Vagina (tissue), 2 donors: Measurements from ENCODE around the gene FMNL2. TPM values are rescaled to one million over a fixed set of nuclear protein-coding genes. Genes with fewer than 3 reads are reported as not detected.

Experiments
- DNase-seq, 2 donors: peaks; one replicate each; pipeline ENCODE4 v3.0.0-alpha.2; 2017; ENCODE audit errors: extremely low spot score in 2 of 2
- H3K27ac ChIP-seq: fragments of 200-600 bp; sonication (generic); one replicate; pipeline ENCODE4 v1.5.1; 2019
- H3K27me3 ChIP-seq: fragments of 200-600 bp; sonication (generic); one replicate; pipeline ENCODE4 v1.5.1; 2019
- H3K36me3 ChIP-seq, 2 donors: fragments of 200-600 bp; sonication (generic); one replicate each; pipeline ENCODE4 v1.5.1; 2017 to 2019
- H3K4me1 ChIP-seq: fragments of 200-600 bp; sonication (generic); one replicate; pipeline ENCODE4 v1.5.1; 2019
- H3K4me3 ChIP-seq, 2 donors: fragments of 200-600 bp; sonication (generic); 1 replicate in 1 of 2; 2 replicates in 1 of 2; pipeline ENCODE4 v1.5.1; 2016 to 2019
- H3K9me3 ChIP-seq: fragments of 200-600 bp; sonication (generic); one replicate; pipeline ENCODE4 v1.5.1; 2019
- POLR2A ChIP-seq, 2 donors: fragments of 450-650 bp; IDR thresholded peaks; one replicate each; pipeline ENCODE4 v1.6.1; 2017; ENCODE audit warnings: antibody characterized with exemption in 2 of 2, mild to moderate bottlenecking in 2 of 2, moderate library complexity in 2 of 2
- POLR2AphosphoS5 ChIP-seq, 2 donors: sonication (generic); formaldehyde crosslinking; IDR thresholded peaks; one replicate each; pipeline ENCODE4 v1.9.0; 2017; ENCODE audit warnings: antibody characterized with exemption in 2 of 2, mild to moderate bottlenecking in 2 of 2, low read depth in 1 of 2; ENCODE audit not compliant: insufficient read depth in 1 of 2
- intact Hi-C: fragments of 100-400 bp; cut with DNase I; formaldehyde crosslinking; loops from one replicate; pipeline ENCODE4 v1.15.1; 2023
- total RNA-seq: library from RNA; depleted of rRNA; stranded (reverse); fragments of >200 nt; gene quantifications from one replicate; pipeline ENCODE4 v1.2.3, GENCODE V29; 2016
- TF ChIP-seq, protein P1 (sequence below), 3 experiments: fragments of 450-650 bp in 2 of 3; fragments of 200-600 bp in 1 of 3; sonication (generic) in 1 of 3; IDR thresholded peaks; one replicate each; pipeline ENCODE4 v1.5.1; 2017 to 2019; ENCODE audit warnings: antibody characterized with exemption in 3 of 3, mild to moderate bottlenecking in 2 of 3, moderate library complexity in 2 of 3

FMNL2 gene
- total RNA-seq, 1 donor from 2014 or later, result 35.4 TPM

DNA sequence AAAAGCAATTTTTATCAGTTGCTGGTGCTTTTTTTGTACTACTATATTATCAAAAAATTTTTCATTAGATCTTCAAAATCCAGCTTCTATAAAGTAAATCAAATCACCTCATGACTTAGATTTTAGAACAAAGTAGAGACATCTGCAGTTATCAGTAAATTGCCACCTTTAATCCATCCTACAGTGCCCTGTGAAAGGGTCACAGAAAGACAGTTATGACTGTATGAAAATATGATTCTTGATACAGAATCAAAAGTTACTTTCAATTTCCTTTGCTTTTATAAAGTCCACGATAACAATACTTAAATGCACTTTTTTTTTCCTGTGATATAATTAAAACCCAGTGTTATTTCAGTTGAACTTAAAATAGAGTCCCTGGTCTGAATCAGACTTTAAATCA lies 320.9 kb downstream of the FMNL2 start:
- Histone ChIP-seq H3K27me3 (no peaks in the 10 kb centered on the region), H3K36me3 (peaks cover 6 to 70% of the 10 kb centered on the region in 2 donors), H3K4me3 (no peak overlapping the region), H3K27ac (no peak overlapping the region), H3K9me3 (no peaks in the 10 kb centered on the region), H3K4me1 (no peaks in the 10 kb centered on the region)
- intact Hi-C loops, result no loop called here
- no peak for TF ChIP-seq POLR2AphosphoS5 (IDR thresholded peaks at IDR 0.05; ENCODE audit: insufficient read depth in 1 of 2, low read depth in 1 of 2)
- TF ChIP-seq, protein P1, sequence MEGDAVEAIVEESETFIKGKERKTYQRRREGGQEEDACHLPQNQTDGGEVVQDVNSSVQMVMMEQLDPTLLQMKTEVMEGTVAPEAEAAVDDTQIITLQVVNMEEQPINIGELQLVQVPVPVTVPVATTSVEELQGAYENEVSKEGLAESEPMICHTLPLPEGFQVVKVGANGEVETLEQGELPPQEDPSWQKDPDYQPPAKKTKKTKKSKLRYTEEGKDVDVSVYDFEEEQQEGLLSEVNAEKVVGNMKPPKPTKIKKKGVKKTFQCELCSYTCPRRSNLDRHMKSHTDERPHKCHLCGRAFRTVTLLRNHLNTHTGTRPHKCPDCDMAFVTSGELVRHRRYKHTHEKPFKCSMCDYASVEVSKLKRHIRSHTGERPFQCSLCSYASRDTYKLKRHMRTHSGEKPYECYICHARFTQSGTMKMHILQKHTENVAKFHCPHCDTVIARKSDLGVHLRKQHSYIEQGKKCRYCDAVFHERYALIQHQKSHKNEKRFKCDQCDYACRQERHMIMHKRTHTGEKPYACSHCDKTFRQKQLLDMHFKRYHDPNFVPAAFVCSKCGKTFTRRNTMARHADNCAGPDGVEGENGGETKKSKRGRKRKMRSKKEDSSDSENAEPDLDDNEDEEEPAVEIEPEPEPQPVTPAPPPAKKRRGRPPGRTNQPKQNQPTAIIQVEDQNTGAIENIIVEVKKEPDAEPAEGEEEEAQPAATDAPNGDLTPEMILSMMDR (IDR thresholded peaks at IDR 0.05), result no peak
- no peak for DNase-seq

DNA sequence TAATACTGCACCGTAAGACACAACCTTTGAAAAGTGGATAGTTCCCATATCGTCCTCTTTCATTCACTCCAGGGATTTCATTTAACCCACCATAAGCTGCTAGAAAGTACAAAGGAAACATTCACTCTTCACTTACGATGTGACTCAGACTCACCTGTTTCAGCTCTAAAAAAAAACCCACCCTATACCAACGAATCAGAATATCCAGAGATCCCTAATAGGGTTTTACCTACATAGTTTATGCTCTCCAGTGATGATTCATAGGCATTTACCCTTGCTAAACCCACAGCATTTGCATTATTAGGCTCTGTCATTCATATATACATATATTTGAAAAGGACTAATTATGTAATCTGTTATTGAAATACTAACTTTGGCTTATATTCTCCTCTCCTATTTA lies 322.1 kb downstream of the FMNL2 start:
- no peak overlapping the region for H3K27ac ChIP-seq
- no peaks in the 10 kb centered on the region for H3K4me1 ChIP-seq
- DNase-seq, result no peak
- H3K4me3 ChIP-seq, result no peak overlapping the region
- H3K36me3 ChIP-seq, result peaks cover 6 to 78% of the 10 kb centered on the region in 2 donors
- TF ChIP-seq, protein P1 (IDR thresholded peaks at IDR 0.05), result no peak
- TF ChIP-seq POLR2AphosphoS5 (IDR thresholded peaks at IDR 0.05; ENCODE audit: insufficient read depth in 1 of 2, low read depth in 1 of 2), result no peak
- TF ChIP-seq POLR2A (IDR thresholded peaks at IDR 0.05), result no peak
- H3K27me3 ChIP-seq, result no peaks in the 10 kb centered on the region
- no peaks in the 10 kb centered on the region for H3K9me3 ChIP-seq
- intact Hi-C loops, result no loop called here

DNA sequence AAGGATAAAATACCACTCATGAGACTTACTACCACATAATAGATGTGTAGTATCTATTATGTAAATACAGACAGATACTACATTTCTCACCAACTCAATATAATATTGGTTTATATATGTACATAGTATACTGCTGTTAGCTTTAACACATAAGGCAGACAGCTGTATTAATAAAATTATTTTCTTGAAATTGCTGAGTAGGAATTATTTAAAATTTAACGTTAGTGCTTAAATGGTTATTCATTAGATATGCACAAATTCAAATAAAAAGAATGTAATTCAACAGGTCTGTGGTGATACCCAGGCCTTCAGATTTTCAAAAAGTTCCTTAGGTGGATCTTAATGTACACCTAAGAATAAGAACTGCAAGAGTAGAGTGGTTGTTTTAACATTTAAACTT lies 323.2 kb downstream of the FMNL2 start:
- no peaks in the 10 kb centered on the region for H3K9me3 ChIP-seq
- intact Hi-C loops, result no loop called here
- peaks cover 6 to 82% of the 10 kb centered on the region in 2 donors for H3K36me3 ChIP-seq
- TF ChIP-seq POLR2AphosphoS5 (IDR thresholded peaks at IDR 0.05; ENCODE audit: insufficient read depth in 1 of 2, low read depth in 1 of 2) (no peak), POLR2A (IDR thresholded peaks at IDR 0.05) (no peak)
- TF ChIP-seq, protein P1 (IDR thresholded peaks at IDR 0.05), result no peak
- H3K4me1 ChIP-seq, result no peaks in the 10 kb centered on the region
- H3K4me3 ChIP-seq, result no peak overlapping the region
- H3K27me3 ChIP-seq, result no peaks in the 10 kb centered on the region
- no peak for DNase-seq
- no peak overlapping the region for H3K27ac ChIP-seq

DNA sequence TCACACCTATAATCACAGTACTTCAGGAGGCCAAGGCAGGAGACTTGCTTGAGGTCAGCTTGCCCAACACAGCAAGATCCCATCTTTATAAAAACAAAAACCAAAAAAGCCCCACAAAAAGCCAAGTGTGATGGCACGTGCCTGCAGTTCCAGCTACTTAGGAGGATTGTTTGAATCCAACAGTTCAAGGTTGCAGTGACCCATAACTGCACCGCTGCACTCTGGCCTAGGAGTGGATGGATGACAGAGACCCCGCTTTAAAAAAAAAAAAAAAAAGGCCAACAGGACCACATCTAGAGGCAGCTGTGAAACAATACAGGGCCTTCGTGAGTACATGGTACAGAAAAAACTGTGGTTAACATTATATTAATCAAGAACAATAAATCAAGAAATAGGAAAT lies 326.1 kb downstream of the FMNL2 start:
- Histone ChIP-seq H3K9me3 (no peaks in the 10 kb centered on the region), H3K27ac (no peak overlapping the region), H3K4me3 (no peak overlapping the region), H3K36me3 (peaks cover 6 to 90% of the 10 kb centered on the region in 2 donors), H3K27me3 (no peaks in the 10 kb centered on the region), H3K4me1 (no peaks in the 10 kb centered on the region)
- DNase-seq, result no peak
- TF ChIP-seq POLR2AphosphoS5 (IDR thresholded peaks at IDR 0.05; ENCODE audit: insufficient read depth in 1 of 2, low read depth in 1 of 2) (no peak), POLR2A (IDR thresholded peaks at IDR 0.05) (no peak)
- TF ChIP-seq, protein P1 (IDR thresholded peaks at IDR 0.05), result no peak
- intact Hi-C loops, result no loop called here

DNA sequence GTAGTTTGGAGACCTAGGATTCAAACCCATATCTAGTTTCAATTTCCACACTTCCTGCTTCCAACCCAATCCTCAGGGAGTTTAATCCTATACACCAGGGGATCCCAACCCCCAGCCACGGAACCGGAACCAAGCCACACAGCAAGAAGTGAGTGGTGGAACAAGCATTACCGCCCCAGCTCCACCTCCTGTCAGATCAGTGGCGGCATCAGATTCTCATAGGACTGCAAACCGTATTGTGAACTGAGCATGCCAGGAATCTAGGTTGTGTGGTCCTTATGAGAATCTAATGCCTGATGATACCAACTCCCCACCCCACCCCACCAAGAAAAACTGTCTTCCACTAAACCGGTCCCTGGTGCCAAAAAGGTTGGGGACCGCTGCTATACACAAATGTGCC lies 329.8 kb downstream of the FMNL2 start:
- Histone ChIP-seq H3K4me1 (no peaks in the 10 kb centered on the region), H3K36me3 (peaks cover 0 to 85% of the 10 kb centered on the region in 2 donors), H3K9me3 (no peaks in the 10 kb centered on the region), H3K4me3 (no peak overlapping the region), H3K27me3 (no peaks in the 10 kb centered on the region), H3K27ac (no peak overlapping the region)
- TF ChIP-seq POLR2A (IDR thresholded peaks at IDR 0.05) (no peak), POLR2AphosphoS5 (IDR thresholded peaks at IDR 0.05; ENCODE audit: insufficient read depth in 1 of 2, low read depth in 1 of 2) (no peak)
- TF ChIP-seq, protein P1 (IDR thresholded peaks at IDR 0.05), result no peak
- intact Hi-C loops, result no loop called here
- DNase-seq, result no peak
